Ishikawa (cell line): ENCODE data around the gene PRPF6.

Source experiments
- CEBPB ChIP-seq: IDR thresholded peaks from 2 replicates; pipeline ENCODE4 v1.6.1; 2012
- CREB1 ChIP-seq: IDR thresholded peaks from 2 replicates; pipeline ENCODE4 v1.6.1; 2012; ENCODE audit warnings: low read depth
- EGR1 ChIP-seq: IDR thresholded peaks from 2 replicates; pipeline ENCODE4 v1.6.1; 2012
- EP300 ChIP-seq: IDR thresholded peaks from 2 replicates; pipeline ENCODE4 v1.6.1; 2012; ENCODE audit warnings: borderline replicate concordance
- FOXM1 ChIP-seq: IDR thresholded peaks from 2 replicates; pipeline ENCODE4 v1.6.1; 2012; ENCODE audit warnings: low read depth, borderline replicate concordance
- NFIC ChIP-seq: IDR thresholded peaks from 2 replicates; pipeline ENCODE4 v1.6.1; 2012
- RAD21 ChIP-seq: IDR thresholded peaks from 2 replicates; pipeline ENCODE4 v1.6.1; 2012; ENCODE audit warnings: low read depth
- TAF1 ChIP-seq: IDR thresholded peaks from 2 replicates; pipeline ENCODE4 v1.6.1; 2012; ENCODE audit warnings: low read depth, mild to moderate bottlenecking
- TCF12 ChIP-seq: IDR thresholded peaks from 2 replicates; pipeline ENCODE4 v1.6.1; 2012; ENCODE audit warnings: low read depth
- TEAD4 ChIP-seq: IDR thresholded peaks from 2 replicates; pipeline ENCODE4 v1.6.1; 2012
- YY1 ChIP-seq: IDR thresholded peaks from 2 replicates; pipeline ENCODE4 v1.6.1; 2012; ENCODE audit warnings: low read depth
- ZBTB7A ChIP-seq: IDR thresholded peaks from 2 replicates; pipeline ENCODE4 v1.6.1; 2012; ENCODE audit warnings: low read depth
- TF ChIP-seq, protein P1 (sequence below): IDR thresholded peaks from 2 replicates; pipeline ENCODE4 v1.6.1; 2012
- TF ChIP-seq, protein P2 (sequence below): IDR thresholded peaks from 2 replicates; pipeline ENCODE4 v1.6.1; 2012; ENCODE audit warnings: low read depth, mild to moderate bottlenecking
- TF ChIP-seq, protein P3 (sequence below): IDR thresholded peaks from 2 replicates; pipeline ENCODE4 v1.6.1; 2012

Gene PRPF6

DNA sequence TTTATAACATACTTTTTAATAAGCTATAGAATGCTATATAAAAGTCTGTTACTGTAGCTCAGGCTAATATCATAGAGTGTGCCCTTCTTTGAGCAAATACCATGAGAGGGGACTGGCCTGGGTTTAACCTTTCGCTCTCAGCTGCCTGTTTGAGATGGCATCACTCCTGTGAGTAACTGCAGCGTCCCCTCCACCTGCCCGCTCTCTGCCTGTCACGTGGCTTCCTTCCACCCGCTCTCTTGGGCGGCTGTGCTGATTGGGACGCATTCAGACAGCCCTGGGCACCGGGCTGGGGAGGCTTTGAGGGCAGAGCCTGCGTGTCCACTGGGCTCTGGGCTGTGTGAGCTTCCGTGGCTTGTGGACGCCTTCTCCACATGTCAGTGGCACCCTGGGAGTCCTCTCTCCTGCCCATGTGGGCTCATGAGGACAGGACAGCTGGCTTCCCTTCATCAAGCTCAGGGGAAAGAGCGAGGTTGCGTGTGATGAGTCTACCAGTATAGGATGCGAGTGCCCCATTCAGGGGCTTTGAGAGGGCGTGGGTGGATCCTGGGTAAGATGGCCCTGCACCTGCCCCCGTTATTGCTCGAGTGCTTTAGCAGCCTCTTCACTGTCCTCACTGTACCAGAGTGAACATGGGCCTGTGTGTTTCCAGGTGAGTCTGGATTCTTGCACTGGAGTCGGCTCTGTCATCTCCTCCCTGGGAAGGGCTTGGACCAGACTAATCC is 44.3 kb downstream of the PRPF6 start:
- no peak for TF ChIP-seq NFIC
- no peak for TF ChIP-seq TAF1

DNA sequence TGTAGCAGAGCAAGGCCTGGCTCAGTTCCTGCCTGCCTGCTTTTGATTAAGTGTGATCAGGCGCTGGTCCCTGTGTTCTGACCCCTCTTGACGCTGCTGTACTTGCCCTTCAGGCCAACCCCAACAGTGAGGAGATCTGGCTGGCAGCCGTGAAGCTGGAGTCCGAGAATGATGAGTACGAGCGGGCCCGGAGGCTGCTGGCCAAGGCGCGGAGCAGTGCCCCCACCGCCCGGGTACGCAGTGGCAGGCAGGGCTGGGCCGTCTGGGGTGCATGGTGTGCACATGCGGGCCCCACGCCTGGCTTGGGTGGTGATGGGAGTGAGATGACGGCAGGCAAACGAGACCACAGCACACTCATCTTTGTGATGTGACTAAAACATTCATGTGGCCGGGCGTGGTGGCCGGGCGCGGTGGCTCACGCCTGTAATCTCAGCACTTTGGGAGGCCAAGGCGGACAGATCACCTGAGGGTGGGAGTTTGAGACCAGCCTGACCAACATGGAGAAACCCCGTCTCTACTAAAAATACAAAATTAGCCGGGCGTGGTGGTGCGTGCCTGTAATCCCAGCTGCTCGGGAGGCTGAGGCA is 45.0 kb downstream of the PRPF6 start:
- TF ChIP-seq ZBTB7A (no peak), FOXM1 (no peak), CREB1 (no peak), CEBPB (no peak), EP300 (no peak), TEAD4 (no peak), EGR1 (no peak), NFIC (no peak), TCF12 (no peak), YY1 (no peak), TAF1 (no peak), RAD21 (no peak)
- TF ChIP-seq, protein P1, sequence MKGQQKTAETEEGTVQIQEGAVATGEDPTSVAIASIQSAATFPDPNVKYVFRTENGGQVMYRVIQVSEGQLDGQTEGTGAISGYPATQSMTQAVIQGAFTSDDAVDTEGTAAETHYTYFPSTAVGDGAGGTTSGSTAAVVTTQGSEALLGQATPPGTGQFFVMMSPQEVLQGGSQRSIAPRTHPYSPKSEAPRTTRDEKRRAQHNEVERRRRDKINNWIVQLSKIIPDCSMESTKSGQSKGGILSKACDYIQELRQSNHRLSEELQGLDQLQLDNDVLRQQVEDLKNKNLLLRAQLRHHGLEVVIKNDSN, result no peak
- TF ChIP-seq, protein P2, sequence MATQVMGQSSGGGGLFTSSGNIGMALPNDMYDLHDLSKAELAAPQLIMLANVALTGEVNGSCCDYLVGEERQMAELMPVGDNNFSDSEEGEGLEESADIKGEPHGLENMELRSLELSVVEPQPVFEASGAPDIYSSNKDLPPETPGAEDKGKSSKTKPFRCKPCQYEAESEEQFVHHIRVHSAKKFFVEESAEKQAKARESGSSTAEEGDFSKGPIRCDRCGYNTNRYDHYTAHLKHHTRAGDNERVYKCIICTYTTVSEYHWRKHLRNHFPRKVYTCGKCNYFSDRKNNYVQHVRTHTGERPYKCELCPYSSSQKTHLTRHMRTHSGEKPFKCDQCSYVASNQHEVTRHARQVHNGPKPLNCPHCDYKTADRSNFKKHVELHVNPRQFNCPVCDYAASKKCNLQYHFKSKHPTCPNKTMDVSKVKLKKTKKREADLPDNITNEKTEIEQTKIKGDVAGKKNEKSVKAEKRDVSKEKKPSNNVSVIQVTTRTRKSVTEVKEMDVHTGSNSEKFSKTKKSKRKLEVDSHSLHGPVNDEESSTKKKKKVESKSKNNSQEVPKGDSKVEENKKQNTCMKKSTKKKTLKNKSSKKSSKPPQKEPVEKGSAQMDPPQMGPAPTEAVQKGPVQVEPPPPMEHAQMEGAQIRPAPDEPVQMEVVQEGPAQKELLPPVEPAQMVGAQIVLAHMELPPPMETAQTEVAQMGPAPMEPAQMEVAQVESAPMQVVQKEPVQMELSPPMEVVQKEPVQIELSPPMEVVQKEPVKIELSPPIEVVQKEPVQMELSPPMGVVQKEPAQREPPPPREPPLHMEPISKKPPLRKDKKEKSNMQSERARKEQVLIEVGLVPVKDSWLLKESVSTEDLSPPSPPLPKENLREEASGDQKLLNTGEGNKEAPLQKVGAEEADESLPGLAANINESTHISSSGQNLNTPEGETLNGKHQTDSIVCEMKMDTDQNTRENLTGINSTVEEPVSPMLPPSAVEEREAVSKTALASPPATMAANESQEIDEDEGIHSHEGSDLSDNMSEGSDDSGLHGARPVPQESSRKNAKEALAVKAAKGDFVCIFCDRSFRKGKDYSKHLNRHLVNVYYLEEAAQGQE, result no peak
- TF ChIP-seq, protein P3, sequence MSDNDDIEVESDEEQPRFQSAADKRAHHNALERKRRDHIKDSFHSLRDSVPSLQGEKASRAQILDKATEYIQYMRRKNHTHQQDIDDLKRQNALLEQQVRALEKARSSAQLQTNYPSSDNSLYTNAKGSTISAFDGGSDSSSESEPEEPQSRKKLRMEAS, result no peak

DNA sequence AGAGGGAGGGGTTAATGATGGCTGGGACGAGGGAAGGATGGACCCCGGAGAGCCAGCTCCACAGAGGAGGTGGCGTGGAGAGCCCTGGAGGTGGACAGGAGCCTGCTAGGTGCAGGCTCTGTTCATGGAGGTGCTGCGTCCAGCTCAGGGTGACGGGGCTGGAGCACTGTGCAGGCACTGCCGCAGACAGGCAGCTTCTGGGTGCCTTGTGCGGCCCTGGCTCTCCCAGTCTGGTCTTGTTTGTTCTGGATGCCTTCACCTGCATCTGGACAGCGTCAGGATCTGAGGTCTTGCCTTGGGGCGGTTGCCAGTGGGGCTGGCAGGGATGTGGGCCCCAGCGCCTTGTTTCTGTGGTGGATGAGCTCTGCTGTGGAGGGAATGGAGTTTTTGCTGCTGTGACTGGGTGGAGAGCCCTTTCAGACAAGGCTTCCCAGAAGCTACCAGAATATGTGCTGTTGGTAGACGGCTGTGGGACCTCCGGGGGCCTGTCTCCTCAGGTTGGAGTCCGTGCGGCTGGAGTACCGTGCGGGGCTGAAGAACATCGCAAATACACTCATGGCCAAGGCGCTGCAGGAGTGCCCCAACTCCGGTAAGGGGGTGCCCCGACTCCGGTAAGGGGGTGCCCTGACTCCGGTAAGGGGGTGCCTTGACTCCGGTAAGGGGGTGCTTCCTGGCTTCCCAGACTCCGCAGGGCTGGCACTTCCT is 47.2 kb downstream of the PRPF6 start:
- TF ChIP-seq EGR1 (no peak), YY1 (no peak), TAF1 (no peak), NFIC (no peak), ZBTB7A (no peak), TEAD4 (no peak)

DNA sequence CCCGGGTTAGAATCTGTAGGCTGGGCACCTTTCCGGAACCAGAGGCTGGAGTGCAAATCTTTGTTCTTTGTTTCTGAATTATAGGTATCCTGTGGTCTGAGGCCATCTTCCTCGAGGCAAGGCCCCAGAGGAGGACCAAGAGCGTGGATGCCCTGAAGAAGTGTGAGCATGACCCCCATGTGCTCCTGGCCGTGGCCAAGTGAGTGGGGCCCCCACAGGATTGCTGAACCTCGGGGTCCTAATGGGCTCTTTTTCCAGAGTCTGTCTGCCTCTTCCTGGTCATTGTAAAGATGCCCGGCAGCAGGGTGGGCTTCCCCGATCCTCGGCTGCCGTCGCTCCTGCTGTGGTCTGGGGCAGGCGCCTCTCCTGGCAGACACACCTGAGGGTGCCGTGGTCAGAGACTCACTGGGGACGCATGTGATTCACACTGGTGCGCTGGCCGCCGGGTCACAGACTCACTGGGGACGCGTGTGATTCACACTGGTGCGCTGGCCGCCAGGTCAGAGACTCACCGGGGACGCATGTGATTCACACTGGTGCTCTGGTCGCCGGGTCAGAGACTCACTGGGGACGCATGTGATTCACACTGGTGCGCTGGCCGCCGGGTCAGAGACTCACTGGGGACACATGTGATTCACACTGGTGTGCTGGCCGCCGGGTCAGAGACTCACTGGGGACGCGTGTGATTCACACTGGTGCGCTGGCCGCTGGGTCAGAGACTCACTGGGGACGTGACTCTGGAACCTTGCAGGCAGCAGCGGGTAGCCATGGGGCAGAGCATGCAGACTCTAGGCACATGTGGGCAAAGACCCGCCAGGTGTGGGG is 48.6 kb downstream of the PRPF6 start:
- TF ChIP-seq CREB1 (no peak), EP300 (no peak), NFIC (no peak), YY1 (no peak), TCF12 (no peak), TAF1 (no peak), CEBPB (no peak), ZBTB7A (no peak), TEAD4 (no peak), FOXM1 (no peak), EGR1 (no peak), RAD21 (no peak)
- TF ChIP-seq, protein P3, result no peak
- TF ChIP-seq, protein P1, result no peak
- TF ChIP-seq, protein P2, result no peak
